Right ventricle myocardium superior (tissue), 1 donor: ENCODE results near the gene CNP. TPM values are rescaled to one million over a fixed set of nuclear protein-coding genes. Genes with fewer than 3 reads are reported as not detected.

ENCODE experiments used
- ATAC-seq: fragments of 200-7000 bp; cut with Tn5 transposase; one replicate; pipeline ENCODE4 v1.9.1; 2020; ENCODE audit warnings: mild to moderate bottlenecking; ENCODE audit not compliant: poor library complexity
- DNase-seq: peaks from one replicate; pipeline ENCODE4 v3.0.0-alpha.2; 2020
- intact Hi-C: fragments of 100-400 bp; cut with DNase I; formaldehyde crosslinking; loops from one replicate; pipeline ENCODE4 v1.11.2; 2022
- total RNA-seq: library from RNA; stranded (reverse); fragmentation: NEBNext Ultra II Directional; extraction: Animal tissue kit (Norgen Biotek cat#: 25700); gene quantifications from one replicate; pipeline ENCODE4 v1.2.1, GENCODE V29; 2021
- donor health status: DM: no; HTN: yes; CAD: no; lungs with severe emphysema.

The CNP gene
- total RNA-seq, 1 donor from 2014 or later, result 23.0 TPM

GRCh38 chr17:41967921-41968578 lies 1.5 kb downstream of the CNP start:
- DNase-seq (no peak), ATAC-seq (no peak)
- intact Hi-C loops, result loop anchor here (5.0 kb wide), 2 partner anchors 49 to 149 kb away; partner anchors contain the start of gene DNAJC7

GRCh38 chr17:41968676-41969075 lies 2.1 kb downstream of the CNP start:
- DNase-seq, result no peak
- intact Hi-C loops, result loop anchor here (5.0 kb wide), 2 partner anchors 49 to 149 kb away; partner anchors contain the start of gene DNAJC7
- no peak for ATAC-seq

GRCh38 chr17:41970901-41971331 lies 4.3 kb downstream of the CNP start:
- DNase-seq (no peak), ATAC-seq (no peak)

GRCh38 chr17:41971721-41972523 lies 5.3 kb downstream of the CNP start:
- no peak for DNase-seq
- ATAC-seq, result no peak
- intact Hi-C loops, result no loop called here

More at GRCh38 chr17:41970901-41971331, 4.3 kb downstream of the CNP start:
- intact Hi-C loops, result no loop called here

DNA sequence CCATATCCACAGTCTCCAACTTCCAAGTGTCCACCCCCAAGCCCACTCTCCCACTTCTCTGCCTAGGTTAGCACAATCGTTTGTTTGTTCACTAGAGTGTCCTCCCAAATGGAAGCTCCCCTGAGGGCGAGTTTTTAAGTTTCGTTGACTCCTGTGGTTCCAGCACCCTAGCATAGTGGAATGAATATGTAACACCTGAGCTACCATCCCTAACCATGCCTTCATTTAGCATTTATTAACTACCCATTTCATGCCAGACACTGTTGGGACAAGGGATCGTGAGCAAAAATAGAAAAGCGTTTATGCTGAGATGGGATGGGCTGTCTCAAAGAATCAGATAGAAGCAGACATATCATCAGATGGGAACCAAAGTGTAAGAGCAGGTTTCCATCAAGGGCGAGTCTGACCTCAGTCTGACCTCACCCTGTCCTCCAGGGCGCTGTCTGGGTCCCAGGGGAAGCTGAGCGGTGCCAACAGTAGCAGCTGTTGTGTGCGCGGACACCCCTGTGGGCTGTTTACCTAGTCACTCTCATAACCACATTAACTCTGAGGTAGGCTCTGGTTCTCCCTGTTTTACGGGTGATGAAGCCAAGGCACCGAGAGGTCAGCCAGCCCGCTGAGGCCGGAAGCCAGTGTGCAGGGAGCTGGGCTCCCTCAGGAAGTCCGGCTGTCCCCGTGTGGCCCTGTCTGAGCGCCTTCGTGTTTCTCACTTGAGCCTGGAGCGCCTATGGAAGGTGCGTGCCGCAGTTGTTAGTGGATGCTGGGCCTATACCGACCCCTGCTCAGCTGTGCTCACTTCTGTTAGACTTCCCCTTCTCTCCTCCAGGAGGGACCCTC lies 6.2 kb downstream of the CNP start:
- intact Hi-C loops, result no loop called here
- ATAC-seq (peak; percentile 47), DNase-seq (peak; percentile 66)

- ATAC-seq, result no peak
- intact Hi-C loops, result no loop called here
- DNase-seq, result no peak
These were observed 6.8 kb downstream of the CNP start for GRCh38 chr17:41973408-41973811.

- no peak for DNase-seq
- intact Hi-C loops, result no loop called here
- ATAC-seq, result no peak
These were observed 7.4 kb downstream of the CNP start for GRCh38 chr17:41974031-41974430.

DNA sequence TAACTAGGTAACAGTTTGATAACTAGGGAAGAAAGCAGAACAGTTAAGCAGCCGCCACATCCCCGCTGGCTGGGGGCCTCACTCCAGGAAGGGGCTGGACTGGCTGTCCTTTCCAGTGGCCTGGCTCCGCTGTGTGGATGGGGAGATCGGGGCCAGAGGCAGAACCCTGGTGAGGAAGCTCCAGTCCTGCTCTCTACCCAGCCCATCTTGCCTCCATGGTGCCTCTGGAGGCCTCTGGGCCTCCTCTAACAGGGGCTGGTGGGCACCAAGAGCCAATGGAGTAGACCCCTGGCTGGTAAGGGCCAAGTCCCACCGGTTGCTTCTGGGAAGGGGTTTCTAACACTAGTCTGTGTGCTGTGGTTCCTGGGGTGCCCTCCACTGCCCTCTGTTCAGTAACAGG lies 8.1 kb downstream of the CNP start:
- intact Hi-C loops, result no loop called here
- ATAC-seq, result no peak
- no peak for DNase-seq

DNA sequence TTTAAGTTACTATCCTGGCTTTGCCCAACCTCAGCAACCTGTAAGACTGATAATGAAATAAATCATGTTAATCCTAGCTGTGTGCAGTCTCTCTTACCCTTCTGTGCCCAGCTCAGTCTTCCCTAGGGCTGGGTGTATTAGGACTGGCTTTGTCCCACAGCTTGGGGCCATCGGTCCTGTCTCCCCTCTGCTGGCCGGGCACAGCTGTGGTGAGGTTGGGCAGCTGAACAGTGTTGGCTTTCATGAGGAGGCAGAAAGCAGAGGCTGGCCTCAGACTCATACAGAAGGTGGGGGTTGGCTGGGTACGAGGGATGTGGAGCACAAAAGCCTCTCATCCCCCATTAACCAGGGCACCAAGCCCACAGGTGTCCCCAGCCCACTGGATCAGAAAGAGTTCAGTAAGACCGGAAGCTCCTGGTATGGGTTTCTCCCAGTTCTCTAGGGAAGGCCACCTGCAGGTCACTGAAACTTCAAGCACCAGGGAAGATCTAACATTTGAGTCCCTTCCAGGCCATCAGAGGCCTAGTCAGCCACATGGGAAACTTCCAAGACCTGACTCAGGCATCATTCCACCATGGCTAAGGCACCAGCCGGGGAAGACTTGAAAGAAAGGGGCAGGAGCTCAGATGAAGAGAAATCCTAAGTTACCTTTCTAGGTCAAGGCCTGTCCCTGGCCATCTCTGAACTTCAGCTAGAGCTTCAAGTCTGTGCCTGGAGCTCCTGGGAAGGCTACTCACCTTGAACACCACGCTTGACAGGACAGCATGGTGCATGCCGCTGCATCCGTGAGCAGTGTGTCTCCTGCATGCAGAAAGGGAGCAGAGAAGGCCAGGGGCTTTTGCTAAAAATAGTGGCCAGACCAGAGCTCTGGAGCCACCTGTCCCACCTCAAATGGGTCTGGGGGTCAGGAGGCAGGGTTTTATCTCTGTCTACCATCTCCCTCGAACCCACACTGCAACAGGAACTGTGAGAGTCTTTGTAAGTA lies 8.8 kb downstream of the CNP start:
- DNase-seq, result no peak
- no peak for ATAC-seq
- intact Hi-C loops, result no loop called here

DNA sequence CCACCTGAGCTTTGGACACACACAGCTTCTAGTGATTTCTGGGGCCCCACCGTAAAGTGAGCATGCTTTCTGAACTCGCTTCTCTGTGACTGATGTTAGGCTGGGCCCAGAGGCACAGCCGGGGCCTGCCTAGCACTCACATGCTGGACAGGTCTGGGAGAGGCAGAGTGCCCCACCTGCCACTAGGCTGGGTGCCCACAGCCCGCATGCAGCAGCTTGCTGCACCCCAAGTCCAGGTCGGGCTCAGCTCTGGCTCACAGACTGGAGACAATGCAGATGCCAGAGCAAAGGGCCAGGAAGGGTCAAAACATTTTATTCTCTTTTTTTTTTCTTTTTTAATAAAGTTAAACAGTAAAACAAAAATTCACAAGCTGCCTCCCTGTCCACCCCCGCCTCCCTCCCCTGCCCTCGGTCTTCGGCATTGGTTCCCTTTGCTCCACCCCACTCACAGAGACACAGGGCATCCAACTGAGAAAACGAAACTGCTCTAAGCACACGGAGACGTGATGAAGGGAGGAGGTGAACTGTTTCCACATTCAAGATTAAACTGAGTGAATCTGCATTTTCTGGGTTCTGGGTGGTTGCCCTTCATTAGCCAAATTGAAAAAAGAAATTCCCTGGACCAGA lies 9.7 kb downstream of the CNP start:
- ATAC-seq (no peak), DNase-seq (no peak)
- intact Hi-C loops, result no loop called here

DNA sequence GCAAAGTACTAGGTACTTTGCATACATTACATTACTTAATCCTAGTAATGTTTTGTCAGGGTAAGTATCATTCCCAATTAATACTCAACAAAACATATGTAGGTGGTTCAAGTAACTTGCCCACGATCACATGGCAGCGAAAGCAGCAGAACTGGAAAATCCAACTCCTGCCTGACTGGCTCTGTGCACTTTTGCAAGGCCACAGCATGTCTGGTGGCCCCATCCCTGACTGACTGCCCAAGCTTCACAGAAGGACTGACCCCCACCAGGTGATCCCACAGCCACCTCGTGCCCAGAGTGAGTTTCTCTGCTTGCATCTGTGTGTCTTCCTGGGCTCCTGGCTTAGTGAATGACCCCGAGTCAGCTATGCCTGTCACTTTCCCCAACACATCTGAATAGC lies 11.4 kb downstream of the CNP start:
- no peak for ATAC-seq
- DNase-seq, result no peak
- intact Hi-C loops, result no loop called here

DNA sequence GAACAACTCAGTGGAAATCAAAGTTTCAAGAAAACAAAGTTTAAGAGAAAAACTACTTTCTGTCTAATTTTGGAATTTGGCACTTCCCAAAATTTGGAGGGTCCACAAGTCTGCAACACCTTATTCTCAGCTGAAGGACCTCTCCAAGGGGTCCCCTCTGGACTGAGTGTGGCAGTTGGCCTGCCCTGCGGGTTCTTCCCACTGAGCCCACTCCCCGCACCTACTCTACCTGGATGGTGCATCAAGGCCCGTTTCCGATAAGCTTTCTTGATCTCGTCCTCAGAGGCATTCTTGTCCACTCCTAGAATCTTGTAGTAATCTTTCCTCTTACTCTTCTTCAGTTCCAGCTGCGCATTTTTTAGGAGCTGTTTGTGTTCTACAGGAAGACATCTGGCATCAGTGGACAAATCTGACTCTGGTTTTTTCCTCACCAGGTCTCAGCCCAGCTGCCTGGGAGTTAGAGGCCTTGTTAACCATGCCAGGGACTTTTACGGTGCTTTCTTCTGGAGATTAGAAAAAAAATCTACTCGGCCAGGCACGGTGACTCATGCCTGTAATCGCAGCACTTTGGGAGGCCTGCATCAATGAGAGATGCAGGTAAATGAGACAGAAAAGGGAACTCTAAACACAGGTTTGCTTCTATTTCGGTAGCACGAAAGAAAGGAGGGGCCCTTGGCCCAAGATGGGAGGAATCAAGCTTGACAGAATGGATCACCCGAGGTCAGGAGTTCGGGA lies 15.6 kb downstream of the CNP start:
- intact Hi-C loops, result no loop called here
- no peak for ATAC-seq

DNA sequence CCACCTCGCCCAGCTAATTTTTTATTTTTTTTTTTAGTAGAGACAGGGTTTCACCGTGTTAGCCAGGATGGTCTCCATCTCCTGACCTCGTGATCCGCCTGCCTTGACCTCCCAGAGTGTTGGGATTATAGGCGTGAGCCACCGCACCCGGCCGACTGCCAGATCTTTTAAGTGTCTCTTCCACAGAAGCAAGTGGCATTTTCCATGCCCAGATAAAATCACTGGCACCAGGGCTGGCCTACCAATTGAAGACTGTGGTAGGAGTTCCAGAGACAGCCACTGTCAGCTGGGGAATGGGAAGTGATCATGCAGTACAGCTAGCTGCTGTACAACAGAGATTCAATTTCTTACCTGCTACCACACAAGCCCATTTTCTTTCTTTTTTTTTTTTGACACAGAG lies 17.9 kb downstream of the CNP start:
- intact Hi-C loops, result no loop called here
- DNase-seq (no peak), ATAC-seq (no peak)

More for the DNA sequence above, 15.6 kb downstream of the CNP start:
- no peak for DNase-seq

DNA sequence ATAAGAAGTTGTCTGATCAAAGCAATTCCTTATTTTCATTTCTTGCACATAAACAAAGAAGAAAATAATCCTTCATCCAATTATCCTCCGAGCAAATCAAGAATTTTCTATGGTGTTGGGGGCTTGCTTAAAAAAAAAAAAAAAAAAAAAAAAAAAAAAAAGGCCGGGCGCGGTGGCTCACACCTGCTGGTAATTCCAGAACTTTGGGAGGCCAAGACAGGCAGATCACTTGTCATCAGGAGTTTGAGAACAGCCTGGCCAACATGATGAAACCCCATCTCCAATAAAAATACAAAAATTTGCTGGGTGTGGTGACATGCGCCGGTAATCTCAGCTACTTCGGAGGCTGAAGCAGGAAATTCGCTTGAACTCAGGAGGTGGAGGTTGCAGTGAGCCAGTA lies 19.3 kb downstream of the CNP start:
- intact Hi-C loops, result no loop called here
- ATAC-seq (no peak), DNase-seq (no peak)

GRCh38 chr17:41986634-41987033 lies 20.0 kb downstream of the CNP start:
- intact Hi-C loops, result no loop called here
- DNase-seq (no peak), ATAC-seq (no peak)

DNA sequence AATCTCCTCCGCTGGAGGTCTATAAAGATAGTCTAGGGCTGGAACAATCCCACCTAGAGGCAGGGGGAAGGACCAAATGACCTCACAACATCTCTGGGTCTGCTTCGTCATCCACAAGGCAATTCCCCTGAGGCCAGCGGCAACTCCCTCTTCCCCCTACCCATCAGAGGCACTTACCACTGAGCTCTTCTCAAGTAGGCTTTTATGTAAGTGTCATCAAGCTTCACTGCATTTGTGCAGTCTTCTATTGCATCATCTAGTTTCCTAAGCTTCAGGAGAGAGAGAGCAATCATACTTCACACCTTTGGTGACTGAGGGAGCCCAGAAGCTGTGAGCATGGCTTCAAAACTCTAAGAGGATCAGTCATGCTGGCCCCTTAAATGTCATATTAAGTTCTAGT lies 21.0 kb downstream of the CNP start:
- ATAC-seq (no peak), DNase-seq (no peak)
- intact Hi-C loops, result no loop called here

GRCh38 chr17:41988418-41988817 lies 21.8 kb downstream of the CNP start:
- DNase-seq (no peak), ATAC-seq (no peak)
- intact Hi-C loops, result no loop called here
